DMS 273 (cell line): Measurements from ENCODE around the gene AGTRAP.

Experiments
- DNase-seq: peaks from one replicate; lab custom pipeline; 2025; ENCODE audit not compliant: unreplicated experiment; lab: John Stamatoyannopoulos, UW

The AGTRAP gene

DNA sequence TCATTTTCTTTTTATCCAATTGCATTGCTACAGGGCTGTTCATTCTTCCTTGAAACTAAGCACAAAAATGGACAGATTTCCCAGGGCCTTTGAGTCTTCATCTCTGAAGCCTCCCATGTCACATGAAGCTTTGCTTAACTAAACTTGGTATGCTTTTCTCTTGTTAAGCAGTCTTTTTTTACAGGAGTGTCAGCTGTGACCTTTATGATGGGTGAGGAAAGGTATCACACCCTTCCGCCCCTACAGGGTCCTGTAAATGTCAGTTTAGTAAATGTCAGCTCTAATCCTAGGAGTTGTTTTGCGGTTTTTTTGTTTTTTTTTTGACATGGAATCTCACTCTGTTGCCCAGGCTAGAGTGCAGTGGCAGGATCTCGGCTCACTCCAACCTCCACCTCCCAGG is 2.6 kb upstream of the AGTRAP start:
- no peak for DNase-seq

DNA sequence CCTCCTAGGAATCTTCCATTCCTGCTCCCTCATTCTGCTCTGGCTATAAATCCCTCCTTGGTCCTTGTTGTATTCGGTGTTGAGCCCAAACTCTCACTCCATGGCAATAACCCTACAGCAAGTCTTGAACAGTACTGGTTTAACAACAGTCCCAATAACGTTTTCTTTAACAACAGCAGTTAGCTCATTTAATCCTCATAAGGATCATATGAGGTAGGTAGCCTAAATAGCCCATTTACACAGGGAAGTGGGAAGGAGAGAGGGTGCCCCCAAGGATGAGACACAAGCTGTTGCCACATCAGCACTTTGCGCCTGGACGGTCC is 444 bp upstream of the AGTRAP start:
- DNase-seq: no peak

DNA sequence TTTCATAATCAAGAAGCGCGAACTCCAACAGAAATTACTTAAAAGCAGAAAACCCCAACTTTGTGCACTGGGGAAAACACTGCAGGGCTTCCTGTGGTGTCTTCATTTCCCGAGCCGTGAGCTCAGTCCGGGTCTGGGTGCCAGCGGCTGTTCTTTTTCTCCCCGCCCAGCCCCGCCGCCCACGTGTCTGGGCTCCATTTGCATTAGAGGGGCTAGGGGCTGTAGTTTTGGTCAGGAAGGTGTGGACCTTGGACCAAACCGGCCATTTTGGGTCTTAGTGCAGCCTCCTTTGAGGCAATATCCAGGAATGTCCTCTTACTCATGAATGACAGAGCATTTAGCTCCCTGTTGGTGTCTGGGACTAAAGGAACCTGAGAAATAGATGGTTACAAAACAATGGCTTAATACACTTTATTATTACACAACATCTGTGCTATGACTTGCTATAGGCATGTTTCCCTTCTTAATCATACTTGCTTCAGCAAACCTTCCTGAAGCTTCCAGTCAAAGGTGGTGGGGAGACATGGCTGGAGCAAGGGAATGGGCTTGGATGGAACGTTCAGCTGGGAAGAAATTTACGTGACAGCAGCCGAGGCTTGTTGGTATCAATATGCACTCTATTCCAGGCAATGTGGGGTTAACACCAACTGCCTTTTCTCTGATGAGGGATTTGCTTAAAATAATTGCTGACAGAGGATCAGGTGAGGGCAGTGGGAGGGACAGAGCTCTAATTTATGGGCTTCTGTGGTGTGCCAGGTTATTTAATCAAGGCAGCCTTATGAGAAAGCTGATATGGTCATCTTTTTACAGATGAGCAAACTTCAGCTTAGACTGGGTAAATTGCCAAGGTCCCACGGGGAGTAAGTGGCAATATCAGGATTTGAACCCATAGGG is 1.1 kb downstream of the AGTRAP start:
- peak; percentile 76 for DNase-seq

DNA sequence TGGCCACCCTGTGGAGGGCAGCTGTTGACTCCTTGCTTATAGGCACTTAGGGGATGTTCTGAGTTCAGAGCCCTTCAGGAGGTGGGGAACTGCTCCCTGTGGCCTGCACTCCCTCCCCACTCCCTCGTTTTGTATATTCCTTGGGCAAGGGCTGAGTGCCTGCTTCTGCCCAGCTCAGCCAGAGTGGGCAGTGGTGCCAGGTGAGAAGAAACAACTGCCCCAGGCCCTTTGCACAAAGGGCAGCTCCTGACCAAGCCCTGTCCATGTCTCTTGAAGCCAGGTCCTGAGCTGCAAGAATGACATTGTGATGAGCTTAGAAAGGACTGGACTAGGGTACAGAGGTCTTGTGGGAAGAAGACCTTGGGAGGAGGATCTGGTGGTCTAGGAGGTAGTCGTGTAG is 2.2 kb downstream of the AGTRAP start:
- no peak for DNase-seq

DNA sequence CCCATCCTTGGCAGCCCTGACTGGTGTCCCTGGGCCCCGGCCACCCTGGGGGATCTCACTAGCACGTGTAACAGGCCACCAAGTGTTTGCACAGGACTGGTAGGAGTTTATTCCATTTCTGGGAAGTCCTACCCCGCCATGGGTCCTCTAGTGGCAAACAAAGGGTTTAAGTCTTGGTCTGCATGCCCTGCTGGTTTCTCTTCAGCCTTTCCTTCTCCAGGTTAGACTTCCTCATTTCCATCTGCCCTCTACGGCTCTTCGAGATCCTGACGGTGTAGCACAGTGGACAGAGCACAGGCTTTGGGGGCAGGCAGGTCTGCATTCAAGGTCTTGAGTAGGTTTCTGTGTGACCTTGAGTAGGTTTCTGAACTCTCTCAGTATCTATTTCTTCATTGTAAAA is 2.8 kb downstream of the AGTRAP start:
- no peak for DNase-seq

DNA sequence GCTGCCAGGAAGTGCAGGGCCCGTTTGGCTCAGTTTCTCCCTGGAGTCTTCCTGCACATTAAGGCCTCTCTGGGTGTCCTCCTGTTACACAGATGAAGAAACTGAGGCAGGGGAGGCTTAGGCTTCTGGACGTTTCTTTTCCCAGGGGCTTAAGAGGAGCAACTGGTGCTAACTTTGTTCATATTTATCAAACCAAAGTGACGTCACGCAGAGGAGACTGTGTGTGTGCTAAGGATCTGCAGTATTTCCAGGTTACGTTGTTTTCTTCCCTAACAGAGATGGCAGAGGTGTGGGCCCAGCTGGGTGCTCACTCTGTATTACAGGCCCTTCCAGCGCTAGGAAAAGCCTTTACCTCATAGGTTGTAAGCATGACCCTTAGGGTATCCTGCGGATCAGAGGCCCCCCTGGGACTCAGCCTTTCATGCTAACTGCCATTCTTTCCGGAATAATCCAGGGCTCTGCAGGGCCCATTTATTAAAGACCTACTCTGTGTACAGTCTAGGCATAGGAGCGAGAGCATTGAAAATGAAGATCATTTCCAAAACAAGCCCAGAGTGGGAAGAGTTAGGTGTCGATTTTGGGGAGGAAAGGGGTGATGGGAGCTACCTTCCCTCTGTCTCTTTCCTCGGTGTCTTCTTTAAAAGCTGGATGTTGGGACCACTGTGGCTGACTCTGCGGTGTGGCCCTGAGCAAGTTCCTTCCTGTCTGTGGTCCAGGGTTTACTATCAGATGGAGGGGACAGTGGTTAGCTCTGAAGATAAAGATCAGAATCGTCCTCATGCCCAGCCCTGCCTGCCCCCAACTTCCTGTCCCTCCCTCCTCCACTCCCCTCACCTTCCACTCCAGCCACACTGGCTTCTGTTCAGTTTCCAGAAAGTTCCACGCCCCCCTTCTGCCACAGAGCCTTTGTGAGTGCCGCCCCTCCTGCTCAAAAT is 4.6 kb downstream of the AGTRAP start:
- no peak for DNase-seq

DNA sequence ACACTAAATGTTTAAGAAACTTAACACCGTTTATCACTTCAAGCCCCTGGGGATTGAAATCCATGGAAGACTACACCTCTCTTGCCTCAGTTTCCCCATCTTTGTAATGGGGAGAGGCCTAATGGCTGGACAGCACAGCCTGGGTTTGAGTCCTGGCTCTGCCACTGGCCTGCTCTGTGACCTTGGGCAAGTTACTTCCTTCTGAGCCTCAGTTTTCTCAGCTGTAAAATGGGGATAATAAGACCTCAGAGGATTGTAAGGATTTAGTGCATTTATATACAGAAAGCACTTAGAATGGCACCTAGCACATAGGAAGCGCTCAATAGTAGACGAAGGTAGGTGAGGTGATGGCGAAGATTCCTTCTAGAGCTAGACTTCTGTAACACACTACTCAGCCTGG is 5.5 kb downstream of the AGTRAP start:
- DNase-seq: no peak

DNA sequence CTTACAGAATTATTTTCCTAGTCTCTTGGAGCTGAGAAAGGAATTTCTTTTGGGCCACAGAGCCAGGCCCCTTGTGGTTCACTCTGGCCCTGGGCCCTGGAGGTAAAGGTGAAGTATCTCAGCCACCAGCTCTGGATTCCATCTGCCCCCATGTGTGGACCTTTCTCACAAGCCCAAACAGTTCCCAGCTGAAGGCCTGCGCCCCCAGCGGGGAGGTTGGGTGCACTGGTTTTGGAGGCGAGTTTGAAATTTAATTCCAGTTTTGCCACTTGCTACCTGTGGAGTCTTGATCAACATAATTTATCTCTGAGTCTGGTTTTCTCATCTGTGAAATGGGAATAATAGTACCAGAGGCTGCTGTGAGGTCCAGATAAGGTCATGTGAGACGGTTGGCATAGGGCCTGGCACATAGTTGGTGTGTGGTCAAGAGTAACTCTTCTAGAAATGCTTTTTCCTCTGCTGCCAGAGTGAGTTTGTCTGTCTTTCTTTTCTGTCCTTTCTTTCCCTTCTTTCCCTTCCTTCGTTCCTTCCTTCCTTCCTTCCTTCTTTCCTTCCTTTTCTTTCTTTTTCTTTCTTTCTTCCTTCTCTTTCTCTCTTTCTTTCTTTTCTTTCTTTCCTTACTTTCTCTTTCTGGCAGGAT is 6.1 kb downstream of the AGTRAP start:
- no peak for DNase-seq

DNA sequence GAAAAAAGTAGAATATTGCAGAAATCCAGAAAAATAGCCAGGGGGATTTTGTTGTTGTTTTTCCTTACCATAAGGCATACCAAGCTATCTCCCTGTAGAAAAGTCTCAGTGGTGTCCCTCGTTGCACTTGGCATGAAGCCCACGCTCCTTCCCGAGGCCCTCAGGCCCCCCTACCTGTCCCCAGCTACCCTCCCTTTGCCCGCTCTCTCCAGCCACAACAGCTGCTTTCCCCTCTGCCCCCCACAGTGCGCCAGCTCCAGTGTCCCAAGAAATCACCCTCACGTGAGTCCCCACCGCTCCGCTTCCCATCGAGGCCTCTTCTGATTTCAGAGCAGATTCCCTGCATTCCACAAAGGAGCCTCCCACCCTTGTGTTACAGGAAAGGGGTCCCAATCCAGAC is 8.4 kb downstream of the AGTRAP start:
- DNase-seq: no peak

DNA sequence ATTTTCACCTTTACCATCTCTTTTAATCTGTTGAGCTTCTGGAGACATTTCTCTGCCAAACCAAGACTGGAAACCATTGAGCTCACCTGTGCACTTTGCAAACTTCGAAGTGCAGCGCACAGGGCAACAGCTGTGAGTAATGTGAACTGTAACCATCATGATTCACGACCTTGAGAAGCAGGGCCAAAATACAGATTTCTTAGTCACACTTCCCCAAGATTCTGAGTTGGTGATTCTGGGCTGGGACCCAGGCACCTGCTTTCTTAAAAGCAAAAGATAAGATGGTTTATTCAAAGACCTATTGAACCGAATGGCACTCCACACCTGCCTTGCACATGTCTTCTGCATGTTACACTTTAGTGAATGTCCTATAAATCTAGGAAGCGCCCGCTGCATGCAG is 10.2 kb downstream of the AGTRAP start:
- no peak for DNase-seq

DNA sequence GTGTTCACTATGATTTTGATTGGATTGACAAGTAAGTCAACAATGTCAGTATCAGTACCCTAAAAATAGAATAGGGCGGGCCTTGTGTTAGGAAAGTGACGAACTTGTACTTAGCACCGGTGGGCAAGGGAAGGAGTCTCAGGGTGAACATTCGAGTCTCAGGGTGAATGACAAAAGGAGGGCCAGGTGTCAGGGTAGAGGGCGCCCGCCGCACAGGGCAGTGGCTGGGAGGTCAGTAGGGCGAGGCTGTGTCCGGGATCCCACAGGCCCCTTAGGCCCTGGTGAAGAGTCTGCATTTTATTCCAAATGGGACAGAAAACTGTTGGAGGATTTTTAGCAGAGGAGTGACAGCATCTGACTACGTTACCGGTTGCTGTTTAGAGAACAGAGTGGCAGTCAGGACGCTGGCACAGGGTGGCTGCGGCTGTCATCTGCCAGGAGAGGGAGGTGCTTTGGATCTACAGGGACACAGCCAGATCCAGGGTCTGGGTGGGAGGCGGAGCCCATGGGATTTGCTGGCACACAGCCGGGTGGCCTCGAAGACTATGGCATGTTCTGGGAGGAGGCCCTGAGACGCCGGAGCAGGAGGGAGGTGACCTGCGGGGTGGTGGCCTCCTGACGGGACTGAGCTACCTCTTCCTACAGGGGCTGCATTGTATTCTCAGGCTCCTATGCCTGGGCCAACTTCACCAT is 11.0 kb downstream of the AGTRAP start:
- no peak for DNase-seq

DNA sequence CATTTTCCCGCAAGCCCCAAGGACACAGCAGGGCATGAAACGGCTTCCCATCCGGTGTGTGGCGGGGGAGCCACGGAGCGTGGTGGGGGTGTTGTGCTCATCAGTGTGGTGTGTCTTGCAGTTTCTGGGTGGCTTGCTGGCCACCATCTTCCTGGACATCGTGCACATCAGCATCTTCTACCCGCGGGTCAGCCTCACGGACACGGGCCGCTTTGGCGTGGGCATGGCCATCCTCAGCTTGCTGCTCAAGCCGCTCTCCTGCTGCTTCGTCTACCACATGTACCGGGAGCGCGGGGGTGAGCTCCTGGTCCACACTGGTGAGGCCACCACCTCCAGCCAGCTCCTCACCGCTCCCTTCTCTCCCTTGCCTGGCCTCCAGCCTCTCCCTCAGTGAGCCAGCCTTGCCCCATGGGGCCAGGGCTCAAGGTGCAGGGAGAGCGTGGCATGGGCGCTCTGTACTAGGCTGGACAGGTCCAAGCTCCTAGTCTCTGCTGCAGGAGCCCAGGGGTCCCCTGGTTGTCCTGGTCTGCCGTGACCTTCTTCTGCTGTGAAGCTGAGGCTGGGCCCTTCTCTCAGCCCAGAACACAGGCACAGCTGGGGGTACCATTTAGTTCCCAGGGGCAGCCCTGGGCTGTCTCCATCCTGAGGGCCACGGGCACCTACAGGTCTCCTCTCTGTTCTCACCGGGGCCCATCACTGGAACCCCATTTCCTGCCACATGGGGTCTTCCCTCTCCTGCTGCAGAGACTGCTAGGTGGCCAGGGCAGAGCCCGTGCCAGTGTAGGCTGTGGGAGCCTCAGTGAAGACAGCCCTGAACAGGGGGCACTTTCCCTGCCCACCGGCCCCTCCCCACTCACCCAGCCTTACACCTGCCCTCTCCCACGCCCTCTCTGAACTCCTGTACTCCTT is 12.6 kb downstream of the AGTRAP start:
- DNase-seq: no peak

DNA sequence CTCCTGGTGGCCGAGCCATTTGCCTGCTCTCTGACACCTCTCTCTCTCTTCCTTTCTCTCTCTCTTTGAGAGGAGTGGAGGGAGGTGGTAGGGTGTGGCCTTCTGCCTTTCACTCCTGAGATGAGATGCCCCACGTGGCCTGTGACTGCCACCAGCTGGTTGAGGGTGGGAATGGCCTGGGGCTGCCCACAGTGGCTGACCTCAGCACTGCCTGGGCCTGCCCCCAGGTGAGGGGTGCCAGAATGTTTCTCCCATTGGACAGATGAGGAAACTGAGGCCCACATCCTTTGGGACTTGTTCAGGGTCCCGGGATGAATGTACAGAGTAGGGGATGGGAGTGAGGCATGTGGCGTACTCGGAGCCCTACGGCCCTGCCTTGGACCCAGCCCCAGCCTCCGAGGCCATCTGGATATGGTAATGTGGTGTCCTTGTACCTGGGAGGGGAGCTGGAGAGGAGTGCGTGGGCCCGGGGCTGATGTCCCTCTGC is 13.3 kb downstream of the AGTRAP start:
- peak; percentile 77 for DNase-seq

DNA sequence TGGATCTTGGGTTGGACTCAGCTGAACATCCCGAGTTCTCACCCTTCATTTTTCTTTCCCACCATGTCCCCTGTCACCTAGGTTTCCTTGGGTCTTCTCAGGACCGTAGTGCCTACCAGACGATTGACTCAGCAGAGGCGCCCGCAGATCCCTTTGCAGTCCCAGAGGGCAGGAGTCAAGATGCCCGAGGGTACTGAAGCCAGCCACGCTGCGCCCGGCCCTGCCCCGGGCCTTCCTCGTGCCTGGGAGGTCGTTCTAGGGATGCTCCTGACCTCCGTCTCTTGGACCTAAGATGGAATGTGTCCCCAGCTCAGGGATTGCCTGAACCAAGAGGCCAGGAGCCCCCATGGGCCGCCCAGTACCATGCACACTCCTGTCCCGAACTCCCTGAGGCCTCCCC is 14.1 kb downstream of the AGTRAP start:
- no peak for DNase-seq

DNA sequence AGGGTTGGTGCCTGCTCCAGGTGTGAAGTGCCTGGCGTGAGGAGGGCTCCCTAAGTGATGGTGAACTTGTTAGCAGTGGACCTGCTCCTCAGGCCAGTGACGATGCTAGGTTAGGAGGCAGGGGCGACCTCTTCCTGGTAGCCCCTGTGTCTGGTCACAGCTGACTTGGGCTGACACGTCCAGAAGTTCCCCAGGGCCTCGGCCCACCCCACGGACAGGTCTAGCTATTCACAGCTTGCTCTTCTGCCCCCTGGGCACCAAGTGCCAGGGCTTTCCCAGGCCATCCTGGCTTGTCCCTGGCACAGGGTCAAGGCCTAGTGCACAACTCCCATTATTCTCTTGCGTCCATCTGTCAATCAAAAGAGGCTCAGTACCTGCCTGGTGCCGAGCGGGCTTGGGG is 15.2 kb downstream of the AGTRAP start:
- no peak for DNase-seq

DNA sequence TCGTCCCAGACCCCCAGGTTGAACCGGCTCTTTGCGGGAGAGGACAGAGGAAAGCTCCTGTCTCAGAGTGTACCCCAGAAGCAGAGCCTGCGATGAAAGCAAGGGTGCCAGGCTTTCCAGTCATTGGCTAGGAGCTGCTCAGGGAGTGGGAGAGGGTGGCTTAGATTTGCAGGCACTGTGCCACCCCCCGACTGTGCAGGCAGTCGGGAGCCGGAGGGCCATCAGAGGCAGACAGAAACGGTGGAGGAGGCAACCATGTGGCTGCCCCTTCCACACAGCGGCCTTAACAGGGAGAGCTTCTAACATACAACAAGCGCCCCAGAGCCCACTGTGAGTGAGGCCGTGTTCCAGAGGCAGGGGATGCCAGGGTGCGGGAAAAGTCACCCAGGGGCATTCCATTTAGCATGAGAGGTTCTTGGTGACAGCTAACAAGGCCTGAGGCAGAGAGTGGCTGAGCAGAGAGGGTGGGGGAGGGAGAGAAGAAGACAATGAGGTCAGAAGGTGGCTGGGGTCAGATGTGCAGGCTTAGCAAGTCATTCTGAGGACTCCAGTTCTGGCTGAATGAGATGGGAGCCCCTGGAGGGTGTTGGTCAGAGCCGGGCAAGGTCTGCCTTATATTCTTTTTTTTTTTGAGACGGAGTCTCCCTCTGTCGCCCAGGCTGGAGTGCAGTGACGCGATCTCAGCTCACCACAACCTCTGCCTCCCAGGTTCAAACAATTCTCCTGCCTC is 16.6 kb downstream of the AGTRAP start:
- peak; percentile 33 for DNase-seq

DNA sequence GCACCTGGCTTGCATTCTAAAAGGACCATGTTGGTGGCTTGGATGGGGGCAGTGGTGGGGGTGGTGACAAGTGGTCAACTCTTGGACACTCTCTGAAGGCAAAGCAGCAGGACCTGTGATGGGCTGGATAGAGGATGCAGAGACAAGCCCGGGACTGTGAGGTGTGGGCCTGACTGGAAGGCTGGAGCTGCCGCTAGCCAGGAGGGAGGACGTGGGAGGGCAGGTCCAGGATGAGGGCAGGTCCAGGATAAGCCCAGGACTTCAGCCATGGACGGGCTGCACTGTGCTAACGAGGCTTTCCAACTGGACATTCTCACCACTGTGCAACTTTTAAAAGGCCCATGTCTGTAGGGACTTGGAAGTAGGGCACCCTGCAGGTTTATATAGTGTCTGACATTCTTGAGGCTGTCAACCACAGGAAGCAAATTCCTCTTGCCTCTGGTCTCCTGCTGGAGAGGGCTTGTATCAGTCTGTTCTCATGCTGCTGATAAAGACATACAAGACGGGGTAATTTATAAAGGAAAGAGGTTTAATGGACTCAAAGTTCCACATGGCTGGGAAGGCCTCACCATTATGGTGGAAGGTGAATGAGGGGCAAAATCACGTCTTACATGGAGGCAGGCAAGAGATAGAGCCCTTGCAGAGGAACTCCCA is 17.7 kb downstream of the AGTRAP start:
- no peak for DNase-seq

DNA sequence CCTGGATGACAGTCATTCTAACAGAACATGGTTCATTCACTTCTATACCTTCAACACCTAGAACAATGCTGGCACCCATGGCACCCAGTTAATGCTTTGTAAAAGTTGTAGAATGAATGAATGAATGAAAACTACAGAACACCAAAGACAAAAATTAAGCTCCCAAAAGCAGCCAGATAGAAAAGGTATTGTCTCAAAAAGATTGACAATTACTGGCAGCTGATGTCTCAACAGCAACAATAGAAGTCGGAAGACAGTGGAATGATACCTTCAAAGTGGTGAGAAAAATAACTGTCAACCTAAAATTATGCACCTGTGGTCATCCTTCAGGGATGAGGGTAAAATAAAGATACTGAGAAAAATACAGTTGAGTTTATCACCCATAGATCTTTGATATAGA is 21.1 kb downstream of the AGTRAP start:
- DNase-seq: no peak

DNA sequence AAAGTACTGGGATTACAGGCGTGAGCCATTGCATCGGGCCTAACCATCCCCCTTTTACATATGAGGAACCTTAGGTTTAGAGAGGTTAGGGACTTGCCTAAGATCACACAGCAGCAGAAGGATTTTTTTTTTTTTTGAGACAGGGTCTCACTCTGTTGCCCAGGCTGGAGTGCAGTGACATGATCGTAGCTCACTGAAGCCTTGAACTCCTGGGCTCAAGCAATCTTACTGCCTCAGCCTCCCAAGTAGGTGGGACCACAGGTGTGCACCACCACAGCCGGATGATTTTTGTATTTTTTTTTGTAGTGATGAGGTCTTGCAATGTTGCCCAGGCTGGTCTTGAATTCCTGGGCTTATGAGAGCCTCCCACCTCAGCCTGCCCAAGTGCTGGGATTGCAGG is 23.9 kb downstream of the AGTRAP start:
- DNase-seq: no peak
